Loucy (cell line): Measurements from ENCODE around the gene AQP5.

ENCODE experiments used
- EZH2phosphoT487 ChIP-seq: fragments of 200-600 bp; IDR thresholded peaks from 2 replicates; pipeline ENCODE4 v1.6.1; 2018; ENCODE audit warnings: antibody characterized with exemption, mild to moderate bottlenecking, moderate library complexity, borderline replicate concordance
- TF ChIP-seq, protein P1 (sequence below): fragments of 200-600 bp; sonication (generic); conservative IDR thresholded peaks from 2 replicates; pipeline ENCODE4 v1.5.1; 2014; ENCODE audit warnings: mild to moderate bottlenecking, antibody characterized with exemption, low read length

- TF ChIP-seq, protein P1, sequence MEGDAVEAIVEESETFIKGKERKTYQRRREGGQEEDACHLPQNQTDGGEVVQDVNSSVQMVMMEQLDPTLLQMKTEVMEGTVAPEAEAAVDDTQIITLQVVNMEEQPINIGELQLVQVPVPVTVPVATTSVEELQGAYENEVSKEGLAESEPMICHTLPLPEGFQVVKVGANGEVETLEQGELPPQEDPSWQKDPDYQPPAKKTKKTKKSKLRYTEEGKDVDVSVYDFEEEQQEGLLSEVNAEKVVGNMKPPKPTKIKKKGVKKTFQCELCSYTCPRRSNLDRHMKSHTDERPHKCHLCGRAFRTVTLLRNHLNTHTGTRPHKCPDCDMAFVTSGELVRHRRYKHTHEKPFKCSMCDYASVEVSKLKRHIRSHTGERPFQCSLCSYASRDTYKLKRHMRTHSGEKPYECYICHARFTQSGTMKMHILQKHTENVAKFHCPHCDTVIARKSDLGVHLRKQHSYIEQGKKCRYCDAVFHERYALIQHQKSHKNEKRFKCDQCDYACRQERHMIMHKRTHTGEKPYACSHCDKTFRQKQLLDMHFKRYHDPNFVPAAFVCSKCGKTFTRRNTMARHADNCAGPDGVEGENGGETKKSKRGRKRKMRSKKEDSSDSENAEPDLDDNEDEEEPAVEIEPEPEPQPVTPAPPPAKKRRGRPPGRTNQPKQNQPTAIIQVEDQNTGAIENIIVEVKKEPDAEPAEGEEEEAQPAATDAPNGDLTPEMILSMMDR = no peak
- no peak for TF ChIP-seq EZH2phosphoT487
Observed at GRCh38 chr12:49971141-49971540, 9.5 kb downstream of the AQP5 start.
